ENCODE results near the gene M6PR. TPM values are rescaled to one million over a fixed set of nuclear protein-coding genes. Genes with fewer than 3 reads are reported as not detected.

The M6PR gene
- total RNA-seq, 1 experiment from 2014 or later: 130 TPM

- H3K4me3 Mint-ChIP-seq (ENCODE audit: unreplicated experiment): no peak overlapping the region
- peaks cover 37% of the 10 kb centered on the region for H3K36me3 Mint-ChIP-seq (ENCODE audit: insufficient read depth, unreplicated experiment)
- BruUV-seq (replicated peaks): no TSS peak
- H3K4me1 Mint-ChIP-seq (ENCODE audit: insufficient read depth, unreplicated experiment): peaks cover 20% of the 10 kb centered on the region
- no peak for TF ChIP-seq CTCF (IDR thresholded peaks at IDR 0.05; ENCODE audit: unreplicated experiment)
- ChIA-PET POLR2A (interaction anchor here (1.2 to 6.2 kb wide), 4 partner anchors 9 to 260 kb away, joined by 4 to 76 read pairs (median 16); partner anchors contain the start of gene PHC1), CTCF (interaction anchor here (0.6 to 3.8 kb wide), 8 partner anchors 9 to 260 kb away, joined by 3 to 15 read pairs (median 4); no protein-coding TSS in a partner anchor)
- no peak for DNase-seq (ENCODE audit: unreplicated experiment)
- intact Hi-C loops (cut with micrococcal nuclease): loop anchor here (2.0 to 5.0 kb wide), 2 partner anchors 33 to 250 kb away; partner anchors contain the start of genes PHC1 and RIMKLB
- H3K9me3 Mint-ChIP-seq (ENCODE audit: unreplicated experiment): no peaks in the 10 kb centered on the region
- H3K27ac Mint-ChIP-seq (ENCODE audit: low read depth, unreplicated experiment): peak overlapping the region; percentile 100
- H3K27me3 Mint-ChIP-seq (ENCODE audit: insufficient read depth, unreplicated experiment): no peaks in the 10 kb centered on the region
Observed at GRCh38 chr12:8947737-8948136, 1.7 kb downstream of the M6PR start.

- no TSS peak for BruUV-seq (replicated peaks)
- DNase-seq (ENCODE audit: unreplicated experiment): no peak
- intact Hi-C loops (cut with micrococcal nuclease): loop anchor here (5.0 kb wide), 1 partner anchor 249 kb away; the partner anchor contains the start of gene RIMKLB
- peak overlapping the region; percentile 100 for H3K27ac Mint-ChIP-seq (ENCODE audit: low read depth, unreplicated experiment)
- H3K9me3 Mint-ChIP-seq (ENCODE audit: unreplicated experiment): no peaks in the 10 kb centered on the region
- no peak for TF ChIP-seq CTCF (IDR thresholded peaks at IDR 0.05; ENCODE audit: unreplicated experiment)
- no peak overlapping the region for H3K4me3 Mint-ChIP-seq (ENCODE audit: unreplicated experiment)
- POLR2A ChIA-PET: interaction anchor here (0.7 to 6.2 kb wide), 3 partner anchors 32 to 268 kb away, joined by 3 to 76 read pairs (median 4); partner anchors contain the start of gene PHC1
- peaks cover 20% of the 10 kb centered on the region for H3K4me1 Mint-ChIP-seq (ENCODE audit: insufficient read depth, unreplicated experiment)
- CTCF ChIA-PET: interaction anchor here (0.7 to 3.8 kb wide), 6 partner anchors 8 to 166 kb away, joined by 3 to 15 read pairs (median 4); no protein-coding TSS in a partner anchor
- H3K36me3 Mint-ChIP-seq (ENCODE audit: insufficient read depth, unreplicated experiment): peaks cover 46% of the 10 kb centered on the region
- H3K27me3 Mint-ChIP-seq (ENCODE audit: insufficient read depth, unreplicated experiment): no peaks in the 10 kb centered on the region
Observed at GRCh38 chr12:8946733-8947132, 2.7 kb downstream of the M6PR start.

- peaks cover 59% of the 10 kb centered on the region for H3K36me3 Mint-ChIP-seq (ENCODE audit: insufficient read depth, unreplicated experiment)
- BruUV-seq (replicated peaks): no TSS peak
- CTCF ChIA-PET: interaction anchor here (0.6 to 0.7 kb wide), 2 partner anchors 24 to 263 kb away, joined by 3 read pairs; no protein-coding TSS in a partner anchor
Observed at GRCh38 chr12:8943565-8944186, 5.8 kb downstream of the M6PR start.

More at GRCh38 chr12:8943565-8944186, 5.8 kb downstream of the M6PR start:
- no peaks in the 10 kb centered on the region for H3K27me3 Mint-ChIP-seq (ENCODE audit: insufficient read depth, unreplicated experiment)
- TF ChIP-seq CTCF (IDR thresholded peaks at IDR 0.05; ENCODE audit: unreplicated experiment): no peak
- DNase-seq (ENCODE audit: unreplicated experiment): no peak
- no peaks in the 10 kb centered on the region for H3K9me3 Mint-ChIP-seq (ENCODE audit: unreplicated experiment)
- peaks cover 14% of the 10 kb centered on the region for H3K4me1 Mint-ChIP-seq (ENCODE audit: insufficient read depth, unreplicated experiment)
- POLR2A ChIA-PET: no interaction called here
- H3K4me3 Mint-ChIP-seq (ENCODE audit: unreplicated experiment): no peak overlapping the region
- H3K27ac Mint-ChIP-seq (ENCODE audit: low read depth, unreplicated experiment): no peak overlapping the region
- intact Hi-C loops (cut with micrococcal nuclease): no loop called here
